HepG2 (cell line): ENCODE results near the gene MPI. TPM values are rescaled to one million over a fixed set of nuclear protein-coding genes. Genes with fewer than 3 reads are reported as not detected.

ENCODE experiments used
- BORCS8-MEF2B ChIP-seq: sonication (generic); formaldehyde crosslinking; IDR thresholded peaks from 2 replicates; pipeline ENCODE4 v1.8.0; 2022; ENCODE audit warnings: mild to moderate bottlenecking, missing genetic modification reagents
- CTCF ChIP-seq: sonication (generic); formaldehyde crosslinking; IDR thresholded peaks from 2 replicates; pipeline ENCODE4 v1.5.0; 2020; ENCODE audit warnings: mild to moderate bottlenecking, missing genetic modification reagents, moderate library complexity
- DDIT3 ChIP-seq: sonication (generic); formaldehyde crosslinking; IDR thresholded peaks from 2 replicates; pipeline ENCODE4 v1.4.0; 2020; ENCODE audit warnings: mild to moderate bottlenecking, missing genetic modification reagents
- E2F2 ChIP-seq: sonication (generic); formaldehyde crosslinking; IDR thresholded peaks from 2 replicates; pipeline ENCODE4 v1.4.0; 2020; ENCODE audit warnings: missing genetic modification reagents, borderline replicate concordance
- FOSL1 ChIP-seq: sonication (generic); formaldehyde crosslinking; IDR thresholded peaks from 2 replicates; pipeline ENCODE4 v1.9.0; 2021; ENCODE audit warnings: missing genetic modification reagents, borderline replicate concordance
- MBNL3 ChIP-seq: fragments of 250-450 bp; sonication (Bioruptor Pico); conservative IDR thresholded peaks from 2 replicates; pipeline ENCODE4 v1.8.0; 2022; ENCODE audit warnings: mild to moderate bottlenecking, inconsistent platforms
- MED13 ChIP-seq: sonication (generic); formaldehyde crosslinking; IDR thresholded peaks from 2 replicates; pipeline ENCODE4 v1.5.0; 2020; ENCODE audit warnings: missing genetic modification reagents
- MXI1 ChIP-seq: IDR thresholded peaks from 3 replicates; pipeline ENCODE4 v1.6.1; 2012; ENCODE audit warnings: low read depth, low read length, inconsistent platforms, borderline replicate concordance
- NKX3-1 ChIP-seq: sonication (generic); formaldehyde crosslinking; IDR thresholded peaks from 2 replicates; pipeline ENCODE4 v1.5.0; 2020; ENCODE audit warnings: missing genetic modification reagents
- TCF7L2 ChIP-seq: IDR thresholded peaks from 2 replicates; pipeline ENCODE4 v1.6.1; 2011; ENCODE audit warnings: mild to moderate bottlenecking, low read depth, low read length, moderate library complexity
- TERF1 ChIP-seq: sonication (generic); formaldehyde crosslinking; IDR thresholded peaks from 2 replicates; pipeline ENCODE4 v1.8.0; 2022; ENCODE audit warnings: mild to moderate bottlenecking, missing genetic modification reagents, moderate library complexity
- TRIM24 ChIP-seq: sonication (generic); formaldehyde crosslinking; IDR thresholded peaks from 2 replicates; pipeline ENCODE4 v1.8.0; 2022; ENCODE audit warnings: mild to moderate bottlenecking, missing genetic modification reagents
- ZBTB21 ChIP-seq: sonication (generic); formaldehyde crosslinking; IDR thresholded peaks from 2 replicates; pipeline ENCODE4 v1.4.0; 2020; ENCODE audit warnings: missing genetic modification reagents
- ZBTB44 ChIP-seq: sonication (generic); formaldehyde crosslinking; IDR thresholded peaks from 2 replicates; pipeline ENCODE4 v1.4.0; 2020; ENCODE audit warnings: missing genetic modification reagents
- ZIK1 ChIP-seq: sonication (generic); formaldehyde crosslinking; IDR thresholded peaks from 2 replicates; pipeline ENCODE4 v1.5.0; 2020; ENCODE audit warnings: mild to moderate bottlenecking, low read depth, missing genetic modification reagents, borderline replicate concordance
- ZNF224 ChIP-seq: sonication (generic); formaldehyde crosslinking; IDR thresholded peaks from 2 replicates; pipeline ENCODE4 v1.5.0; 2020; ENCODE audit warnings: mild to moderate bottlenecking, missing genetic modification reagents
- ZNF275 ChIP-seq: sonication (generic); formaldehyde crosslinking; IDR thresholded peaks from 2 replicates; pipeline ENCODE4 v1.8.0; 2022; ENCODE audit warnings: missing genetic modification reagents, mild to moderate bottlenecking, inconsistent platforms, borderline replicate concordance
- ZNF343 ChIP-seq: sonication (generic); formaldehyde crosslinking; IDR thresholded peaks from 2 replicates; pipeline ENCODE4 v1.4.0; 2020; ENCODE audit warnings: mild to moderate bottlenecking, missing genetic modification reagents
- ZNF704 ChIP-seq: sonication (generic); formaldehyde crosslinking; IDR thresholded peaks from 2 replicates; pipeline ENCODE4 v1.8.1; 2023; ENCODE audit warnings: mild to moderate bottlenecking, inconsistent platforms, moderate library complexity, missing genetic modification reagents, borderline replicate concordance
- ZNF713 ChIP-seq: sonication (generic); formaldehyde crosslinking; IDR thresholded peaks from 2 replicates; pipeline ENCODE4 v1.4.0; 2020; ENCODE audit warnings: mild to moderate bottlenecking, missing genetic modification reagents
- polyA plus RNA-seq, 8 experiments: library from polyadenylated mRNA; depleted of rRNA in 3 of 8; stranded (reverse) in 7 of 8; unstranded in 1 of 8; fragments of >200 nt; fragmentation: Illumina TruSeq in 4 of 8; extraction: Trizol in 4 of 8; gene quantifications; 2 replicates each; pipeline versions ENCODE4 v1.2.1 to v1.2.3, GENCODE V29; 2011 to 2016; ENCODE audit warnings: low read depth in 4 of 8, missing spikeins in 1 of 8, mixed read lengths in 1 of 8; ENCODE audit not compliant: insufficient read depth in 1 of 8
- total RNA-seq, 5 experiments: library from RNA; depleted of rRNA; stranded (reverse); fragments of >200 nt; fragmentation: Illumina TruSeq; extraction: Trizol; gene quantifications; 2 replicates each; pipeline ENCODE4 v1.2.3, GENCODE V29; 2016; ENCODE audit warnings: low read depth in 1 of 5

MPI gene
- total and polyA plus RNA-seq, 2 of the 13 experiments (the other 11 are each of a cell fraction or from before 2014, with no cell fraction given), result 36.9 to 63.5 TPM

GRCh38 chr15:74937590-74938371, 47.9 kb downstream of the MPI start, which contains the start of gene COX5A (continued):
- TF ChIP-seq TERF1 (CRISPR knock-in tag), result no peak
- no peak for TF ChIP-seq MBNL3 (CRISPR knock-in tag)
- TF ChIP-seq ZIK1 (CRISPR knock-in tag), result peak; percentile 50; the same call in 1 of the 2 replicates
- no peak for TF ChIP-seq TRIM24 (CRISPR knock-in tag)
- no peak for TF ChIP-seq FOSL1
- peak; percentile 66 for TF ChIP-seq BORCS8-MEF2B
- TF ChIP-seq TCF7L2, result no peak
- TF ChIP-seq ZNF275, result peak; percentile 76; the same call in 1 of the 2 replicates
- TF ChIP-seq MXI1, result peak; percentile 77; the same call in 2 of the 3 replicates
- peak; percentile 66; the same call in 1 of the 2 replicates for TF ChIP-seq ZNF224 (CRISPR knock-in tag)
- no peak for TF ChIP-seq NKX3-1
- TF ChIP-seq ZNF713, result no peak
- TF ChIP-seq DDIT3 (CRISPR knock-in tag), result no peak
- TF ChIP-seq CTCF (CRISPR knock-in tag), result peak; percentile 23
- no peak for TF ChIP-seq MED13 (CRISPR knock-in tag)
- TF ChIP-seq ZNF704 (CRISPR knock-in tag), result peak; percentile 91; the same call in 1 of the 2 replicates
- no peak for TF ChIP-seq ZBTB21 (CRISPR knock-in tag)
- TF ChIP-seq ZBTB44, result no peak
- peak; percentile 80; the same call in 1 of the 2 replicates for TF ChIP-seq ZNF343 (CRISPR knock-in tag)
- no peak for TF ChIP-seq E2F2 (CRISPR knock-in tag)
